H1 (cell line): ENCODE results near the gene ASCL5. TPM values are rescaled to one million over a fixed set of nuclear protein-coding genes. Genes with fewer than 3 reads are reported as not detected.

ENCODE experiments used
- PHF8 ChIP-seq: fragments of 200-600 bp; sonication (generic); conservative IDR thresholded peaks from 2 replicates; pipeline ENCODE4 v1.7.1; 2012; ENCODE audit warnings: low read depth, mild to moderate bottlenecking, inconsistent platforms, low read length, moderate library complexity
- RAD21 ChIP-seq, 2 experiments: IDR thresholded peaks in 1 of 2; conservative IDR thresholded peaks in 1 of 2; 2 replicates each; pipeline ENCODE4 v1.6.1; 2011; ENCODE audit warnings: low read depth in 2 of 2, low read length in 2 of 2, improper control_type of control experiment in 1 of 2, inconsistent platforms in 1 of 2, mild to moderate bottlenecking in 1 of 2, moderate library complexity in 1 of 2
- RNF2 ChIP-seq: fragments of 200-900, 300-1000 bp; sonication (generic); IDR thresholded peaks from 2 replicates; pipeline ENCODE4 v1.7.1; 2016; ENCODE audit warnings: borderline replicate concordance, low read depth, mild to moderate bottlenecking, antibody characterized with exemption, low read length; ENCODE audit not compliant: poor library complexity, severe bottlenecking; ENCODE audit errors: missing control alignments
- polyA plus RNA-seq, 7 experiments: library from polyadenylated mRNA; depleted of rRNA in 3 of 7; stranded (reverse) in 5 of 7; unstranded in 2 of 7; fragments of >200 nt in 5 of 7; fragments of 200-250 nt in 2 of 7; gene quantifications; 1 replicate in 5 of 7; 2 replicates in 1 of 7; 4 replicates in 1 of 7; pipeline versions ENCODE4 v1.2.1 to v1.2.3, GENCODE V29; 2011 to 2013; ENCODE audit warnings: missing spikeins in 2 of 7, mixed read lengths in 2 of 7
- total RNA-seq: library from RNA; stranded (reverse); fragmentation: NEBNext Ultra II Directional; extraction: Animal tissue kit (Norgen Biotek cat#: 25700); gene quantifications from 2 replicates; pipeline ENCODE4 v1.2.1, GENCODE V29; 2021

The ASCL5 gene
- total and polyA plus RNA-seq, 2 of the 8 experiments (the other 6 are each of a cell fraction or from before 2014, with no cell fraction given), result 0.29 to 0.41 TPM

- TF ChIP-seq RNF2 (no peak), PHF8 (no peak), RAD21 (IDR thresholded peaks at IDR 0.05 in 1 of 2, conservative IDR thresholded peaks at IDR 0.05 in 1 of 2; ENCODE audit: low read depth in 2 of 2, low read length in 2 of 2) (no peak)
These were observed 14.4 kb upstream of the ASCL5 start (continued) for GRCh38 chr1:201141418-201141817.
